HUDEP-2 (cell line): ENCODE results near the gene UQCRH.
"Not testable (repeated sequence)": the region's sequence is repeated elsewhere in the genome, so short reads cannot be mapped to it uniquely, and the experiment has no call there.

ENCODE experiments used
- DNase-seq, 76 experiments: peaks; one replicate each; lab custom pipeline; 2025; ENCODE audit not compliant: unreplicated experiment in 76 of 76; lab: John Stamatoyannopoulos, UW

UQCRH gene

DNA sequence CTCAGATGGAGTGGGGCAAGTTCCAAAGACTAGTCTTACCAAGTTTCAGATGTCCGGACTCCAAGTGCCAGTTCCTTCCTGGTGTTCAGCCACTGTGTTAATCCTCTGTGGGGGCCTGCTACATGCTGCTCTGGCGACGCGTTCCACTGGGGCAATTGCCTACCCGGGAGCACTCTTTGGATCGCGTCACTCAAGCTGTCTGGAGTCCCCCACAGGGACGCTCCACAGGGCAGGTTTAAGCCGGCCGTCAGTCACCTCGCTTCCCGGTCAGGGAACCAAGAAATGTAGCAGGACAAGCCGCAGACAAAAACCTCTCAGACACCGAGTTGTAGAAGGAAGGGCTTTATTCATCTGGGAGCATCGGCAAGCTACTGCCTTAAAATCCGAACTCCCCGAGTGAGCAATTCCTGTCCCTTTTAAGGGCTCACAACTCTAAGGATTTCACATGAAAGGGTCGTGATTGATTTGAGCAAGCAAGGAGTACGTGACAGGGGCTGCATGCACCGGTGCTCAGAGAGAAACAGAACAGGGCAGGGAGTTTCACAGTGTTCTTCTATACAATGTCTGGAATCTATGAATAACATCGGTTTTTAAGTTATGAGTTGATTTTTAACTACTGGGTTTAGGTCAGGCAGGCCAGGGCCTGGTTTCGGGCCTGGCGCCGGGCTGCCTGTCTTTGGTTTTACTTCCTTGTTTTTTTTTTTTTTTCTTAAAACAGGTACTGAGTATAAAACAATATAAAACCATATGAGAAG is 28.5 kb downstream of the UQCRH start:
- not testable (repeated sequence) for DNase-seq

DNA sequence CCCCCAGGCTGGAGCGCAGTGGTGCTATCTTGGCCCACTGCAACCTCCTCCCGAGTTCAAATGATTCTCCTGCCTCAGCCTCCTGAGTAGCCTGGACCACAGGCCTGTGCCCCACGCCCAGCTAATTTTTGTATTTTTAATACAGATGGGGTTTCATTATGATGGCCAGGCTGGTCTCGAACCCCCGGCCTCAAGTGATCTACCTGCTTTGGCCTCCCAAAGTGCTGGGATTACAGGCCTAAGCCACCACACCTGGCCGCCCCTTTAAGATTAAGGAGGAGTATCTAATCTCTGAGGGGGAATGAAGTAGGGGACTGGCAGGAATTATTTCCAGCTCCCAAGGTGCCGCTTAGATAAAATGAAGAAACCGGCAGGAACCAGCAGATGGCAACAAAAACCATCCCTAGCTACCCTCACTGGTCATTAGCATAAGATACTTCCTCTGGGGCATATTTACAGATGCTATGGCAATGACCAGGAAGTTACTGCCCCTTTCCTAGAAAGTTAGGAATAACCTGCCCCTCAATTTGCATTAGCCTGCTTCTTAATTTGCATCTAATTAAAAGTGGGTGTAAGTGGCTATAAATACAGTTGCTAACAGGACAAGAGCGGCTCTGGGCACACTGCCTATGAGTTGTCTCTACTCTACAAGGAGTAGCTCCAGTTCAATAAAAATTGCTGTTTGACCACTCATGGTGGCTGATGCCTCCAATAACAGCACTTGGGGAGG is 30.0 kb downstream of the UQCRH start:
- DNase-seq: peak in 22 of 76 experiments; percentile 1 to 51 (median 19)

- no peak for DNase-seq
Measured at GRCh38 chr1:46334030-46334384, 30.5 kb downstream of the UQCRH start.

GRCh38 chr1:46335081-46335480 is 31.6 kb downstream of the UQCRH start:
- no peak for DNase-seq

- not testable (repeated sequence) for DNase-seq
Measured at GRCh38 chr1:46337409-46337808, 33.9 kb downstream of the UQCRH start.

- DNase-seq: peak in 75 of 76 experiments; percentile 41 to 90 (median 81)
Measured at GRCh38 chr1:46340404-46341221, 37.1 kb downstream of the UQCRH start, which contains the start of gene NSUN4. TSS of gene NSUN4 (plus strand) at chr1:46340807. CDS start at chr1:46340827, 20 bp downstream.

DNA sequence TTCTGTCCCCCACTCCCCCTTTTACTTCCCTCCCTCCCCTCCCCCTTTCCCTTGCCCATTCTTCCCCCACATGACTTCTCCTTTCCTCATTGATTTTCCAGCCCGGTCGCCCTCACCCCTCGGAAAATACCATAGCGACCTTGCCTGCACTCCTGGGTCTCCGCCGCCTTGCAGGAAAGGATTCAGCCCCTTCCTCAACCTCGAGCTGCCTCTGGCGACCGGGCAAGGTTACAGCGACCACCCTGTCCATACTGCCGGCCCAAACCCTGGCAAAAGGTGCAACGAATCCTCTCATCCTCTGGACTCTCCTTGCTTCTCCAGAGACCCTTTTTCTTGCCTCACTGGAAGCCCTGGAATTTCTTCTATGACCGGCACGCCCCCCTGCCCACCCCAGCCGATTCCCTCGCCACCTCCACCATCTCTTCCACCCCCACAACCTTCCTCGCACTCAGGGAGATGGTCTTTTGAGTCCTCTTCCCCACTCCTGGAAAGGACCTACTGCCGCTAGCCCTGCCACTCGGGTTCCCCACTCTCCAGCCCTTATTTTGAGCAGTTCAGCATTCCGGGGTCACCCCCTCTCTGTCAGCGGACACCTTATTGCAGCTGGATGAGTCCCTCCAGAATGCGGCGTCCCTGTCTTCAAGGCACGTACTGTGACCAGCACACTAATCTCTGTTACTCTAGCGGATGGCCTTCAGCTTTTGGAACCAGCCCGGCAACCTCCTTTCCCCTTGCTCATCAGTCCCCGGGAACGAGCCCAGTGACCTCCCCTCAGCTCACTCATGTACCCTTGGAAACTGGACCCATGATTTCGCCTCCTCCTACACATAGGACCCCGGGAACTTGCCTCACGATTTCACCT is 38.0 kb downstream of the UQCRH start:
- no peak for DNase-seq

DNA sequence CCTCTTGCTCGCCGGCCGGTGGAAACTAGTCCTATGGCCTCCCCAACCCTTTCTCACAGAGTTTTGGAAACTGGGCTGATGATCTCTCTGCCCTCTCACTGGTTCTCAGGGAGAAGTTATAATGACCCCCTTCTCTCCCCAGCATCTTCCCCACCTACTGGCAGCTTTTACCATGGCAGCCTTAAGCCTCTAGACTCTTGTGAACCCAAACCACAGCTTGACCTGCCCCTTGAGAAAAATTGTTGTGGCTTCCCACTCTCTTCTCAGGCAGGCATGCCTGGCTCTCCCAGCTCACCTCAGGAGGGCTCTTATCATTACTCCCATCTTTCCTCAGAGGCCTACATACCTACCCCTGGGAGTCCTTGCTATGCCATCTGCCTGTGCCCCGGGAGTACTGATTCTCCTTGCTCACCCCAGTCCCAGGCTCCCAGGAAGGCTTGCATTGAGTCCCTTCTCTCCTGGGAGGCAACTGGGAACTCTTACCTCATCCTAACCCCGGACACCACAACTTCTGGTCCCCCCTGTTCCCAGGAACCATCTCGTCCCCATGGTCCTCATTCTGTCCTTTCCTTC is 38.7 kb downstream of the UQCRH start:
- DNase-seq: peak in 12 of 76 experiments; percentile 2 to 40 (median 8)

DNA sequence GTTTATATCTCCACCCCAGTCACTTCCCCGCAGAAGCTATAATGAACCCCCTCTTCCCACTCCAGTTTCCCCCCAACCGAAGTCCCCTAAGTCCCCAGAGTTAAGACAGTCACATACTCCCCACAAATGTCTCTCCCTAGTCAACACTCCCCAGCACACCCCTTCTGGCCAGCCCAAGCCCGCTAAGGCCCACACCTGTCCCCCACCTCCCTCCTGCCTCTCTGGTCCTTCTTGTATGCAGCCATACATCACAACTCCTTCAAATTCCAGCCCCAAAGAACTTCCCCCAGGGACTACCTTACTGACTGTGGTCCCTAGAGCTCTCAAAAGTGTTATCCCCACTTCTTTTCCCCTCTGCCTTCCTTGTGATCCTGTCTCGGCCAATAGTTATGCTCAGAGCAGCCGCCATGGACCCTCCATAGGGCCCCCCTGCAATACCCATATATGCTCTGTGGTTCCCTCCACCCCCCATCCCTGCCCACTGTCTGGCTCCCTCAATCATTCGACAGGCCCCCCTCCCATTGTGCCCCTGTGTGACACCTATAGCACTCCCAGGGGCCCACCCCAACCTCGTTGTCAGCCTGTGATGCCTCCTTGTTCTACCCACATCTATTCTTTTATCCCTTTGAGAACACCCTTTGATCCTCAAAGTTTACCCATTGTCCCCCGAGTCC is 39.3 kb downstream of the UQCRH start:
- no peak for DNase-seq

DNA sequence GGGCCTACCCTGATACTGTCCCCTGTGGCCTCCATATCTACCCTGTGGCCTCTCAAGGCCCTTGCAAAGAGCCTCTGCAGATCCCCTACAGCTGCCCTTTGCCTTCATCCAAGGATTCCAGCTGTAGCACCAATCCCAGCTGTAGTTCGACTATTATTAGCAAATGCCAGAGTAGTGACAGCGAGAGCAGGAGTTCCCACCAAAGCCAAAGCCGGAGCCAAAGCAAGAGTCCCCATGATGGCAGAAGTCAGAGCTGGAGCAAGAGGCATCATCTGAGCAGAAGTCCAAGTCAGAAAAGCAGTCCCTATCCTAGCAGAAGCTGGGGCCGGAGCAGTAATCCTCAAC is 39.8 kb downstream of the UQCRH start:
- no peak for DNase-seq

DNA sequence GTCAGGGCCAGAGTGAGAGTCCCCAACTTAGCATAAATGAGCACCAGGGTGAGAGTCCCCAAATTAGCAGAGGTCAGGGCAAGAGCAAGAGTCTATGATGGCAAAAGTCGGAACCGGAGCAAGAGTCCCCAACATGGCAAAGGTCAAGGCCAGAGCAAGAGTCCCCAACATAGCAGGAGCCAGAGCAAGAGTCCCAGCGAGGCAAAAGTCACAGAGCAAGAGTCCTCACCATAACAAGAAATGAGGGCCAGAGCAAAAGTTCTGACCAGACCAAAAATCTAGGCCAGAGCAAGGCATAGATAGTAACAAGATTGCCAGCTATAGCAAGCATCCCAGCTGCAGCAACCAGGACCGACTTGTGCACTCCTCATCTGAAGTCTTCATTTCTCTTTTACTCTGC is 40.2 kb downstream of the UQCRH start:
- no peak for DNase-seq

DNA sequence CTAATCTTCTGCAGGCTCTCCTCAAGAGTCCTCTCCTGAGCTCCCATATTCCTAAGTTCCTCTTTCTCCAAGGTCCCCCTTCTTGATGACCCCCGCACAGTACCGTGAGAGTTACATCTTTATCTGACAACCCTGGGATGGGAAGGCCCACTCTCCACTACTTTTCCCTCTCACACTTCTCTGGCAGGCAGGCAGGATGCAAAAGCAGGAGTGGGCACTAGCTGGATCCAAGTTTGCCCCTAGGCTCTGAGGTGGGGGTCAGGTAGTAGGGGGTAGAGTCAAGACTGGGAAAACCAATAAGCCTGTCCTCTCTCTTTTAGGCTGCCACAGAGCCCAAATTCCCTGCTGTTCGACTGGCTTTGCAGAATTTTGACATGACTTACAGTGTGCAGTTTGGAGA is 41.0 kb downstream of the UQCRH start:
- DNase-seq: no peak

- no peak for DNase-seq
Measured at GRCh38 chr1:46345281-46345680, 41.8 kb downstream of the UQCRH start.

- DNase-seq: no peak
Measured at GRCh38 chr1:46352363-46352762, 48.9 kb downstream of the UQCRH start.

GRCh38 chr1:46355920-46356319 is 52.4 kb downstream of the UQCRH start:
- DNase-seq: not testable (repeated sequence)

DNA sequence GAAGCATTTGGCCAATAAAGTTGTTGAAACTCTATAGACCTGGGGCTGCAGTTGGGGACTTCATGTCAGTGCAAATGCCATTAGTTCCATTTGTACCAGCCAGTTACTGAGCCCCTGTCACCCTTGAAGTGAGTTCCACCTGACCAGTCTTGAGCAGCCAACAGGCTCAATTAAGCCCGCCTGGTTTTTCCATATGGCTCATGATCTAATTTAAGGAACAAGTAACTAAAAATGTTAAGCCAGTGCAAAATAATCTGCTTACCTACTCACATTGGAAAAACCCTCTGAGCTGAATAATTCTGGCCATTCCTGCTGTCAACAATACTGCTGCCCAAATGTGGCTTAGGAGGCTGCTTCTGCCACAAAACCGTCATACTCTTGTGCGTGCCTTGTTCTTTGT is 58.7 kb downstream of the UQCRH start:
- DNase-seq: no peak

- no peak for DNase-seq
Measured at GRCh38 chr1:46363121-46363520, 59.6 kb downstream of the UQCRH start.

DNA sequence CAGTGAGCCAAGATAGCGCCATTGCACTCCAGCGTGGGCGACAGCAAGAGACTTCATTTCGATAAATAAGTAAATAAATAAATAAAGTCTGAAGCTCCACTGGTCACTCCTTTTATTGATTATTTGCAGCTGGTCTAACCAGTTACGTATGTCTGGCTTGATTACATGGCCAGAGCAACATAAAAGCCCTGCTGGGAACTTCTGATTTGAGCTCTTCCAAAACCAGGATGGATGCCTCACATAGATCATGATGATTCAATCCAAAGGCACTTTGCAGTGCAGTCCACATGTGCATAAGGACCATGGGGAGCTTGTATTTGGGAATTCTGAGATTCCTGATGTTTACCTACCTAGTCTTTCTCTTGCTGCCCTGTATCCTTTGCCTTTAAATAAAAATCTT is 61.1 kb downstream of the UQCRH start:
- no peak for DNase-seq

GRCh38 chr1:46365796-46366195 is 62.3 kb downstream of the UQCRH start:
- not testable (repeated sequence) for DNase-seq
